Lung (tissue), 12 donors: ENCODE results near the gene ASTN1. TPM values are rescaled to one million over a fixed set of nuclear protein-coding genes. Genes with fewer than 3 reads are reported as not detected.

Source experiments
- ATAC-seq: fragments of 200-7000 bp; cut with Tn5 transposase; one replicate; pipeline ENCODE4 v1.9.1; 2020; ENCODE audit warnings: moderate number of reproducible peaks; ENCODE audit not compliant: insufficient read depth, low FRiP score
- DNase-seq, 3 donors: peaks; one replicate each; pipeline ENCODE4 v3.0.0-alpha.2; 2013 to 2017
- H3K27ac ChIP-seq, 2 donors: one replicate each; pipeline ENCODE4 v1.5.1; 2013; ENCODE audit warnings: mild to moderate bottlenecking in 2 of 2, moderate library complexity in 2 of 2, control low read depth in 1 of 2, inconsistent platforms in 1 of 2, low read depth in 1 of 2, low read length in 1 of 2
- H3K27me3 ChIP-seq, 3 donors: one replicate each; pipeline ENCODE4 v1.5.1; 2013; ENCODE audit warnings: low read length in 2 of 3; ENCODE audit not compliant: control insufficient read depth in 3 of 3, insufficient read depth in 3 of 3
- H3K36me3 ChIP-seq, 4 donors: one replicate each; pipeline ENCODE4 v1.5.1; 2013; ENCODE audit warnings: low read length in 4 of 4, mild to moderate bottlenecking in 1 of 4, moderate library complexity in 1 of 4; ENCODE audit not compliant: control insufficient read depth in 4 of 4, insufficient read depth in 4 of 4
- H3K4me1 ChIP-seq, 5 donors: one replicate each; pipeline ENCODE4 v1.5.1; 2013; ENCODE audit warnings: low read length in 5 of 5, mild to moderate bottlenecking in 2 of 5, moderate library complexity in 1 of 5; ENCODE audit not compliant: control insufficient read depth in 5 of 5, insufficient read depth in 5 of 5
- H3K4me3 ChIP-seq: one replicate; pipeline ENCODE4 v1.5.1; 2013; ENCODE audit warnings: mild to moderate bottlenecking, control low read depth, moderate library complexity
- H3K9ac ChIP-seq, 2 donors: one replicate each; pipeline ENCODE4 v1.5.1; 2013; ENCODE audit warnings: low read length in 2 of 2, control low read depth in 1 of 2; ENCODE audit not compliant: insufficient read depth in 1 of 2
- H3K9me3 ChIP-seq, 4 donors: one replicate each; pipeline ENCODE4 v1.5.1; 2013; ENCODE audit warnings: low read length in 3 of 4, mild to moderate bottlenecking in 1 of 4, moderate library complexity in 1 of 4; ENCODE audit not compliant: control insufficient read depth in 4 of 4, insufficient read depth in 3 of 4
- CTCF ChIP-seq: IDR thresholded peaks from 2 replicates; pipeline ENCODE4 v1.5.1; 2012; ENCODE audit warnings: mild to moderate bottlenecking; ENCODE audit errors: control extremely low read depth, extremely low read depth
- whole genome bisulfite sequencing, 2 donors: extraction: QIAGEN DNeasy Blood & Tissue Kit; methylation state at CpG; one replicate each; pipeline ENCODE4 v1.1.7; 2013; 5-methylcytosine and 5-hydroxymethylcytosine counted together
- polyA plus RNA-seq, 2 donors: library from polyadenylated mRNA; stranded (reverse); fragments of 200-250 nt; gene quantifications; one replicate each; pipeline ENCODE4 v1.2.1, GENCODE V29; 2013
- total RNA-seq, 2 donors: library from RNA; depleted of rRNA in 1 of 2; stranded (reverse); fragments of >200 nt in 1 of 2; gene quantifications; one replicate each; pipeline ENCODE4 v1.2.1, GENCODE V29; 2014 to 2021
- donor health status: control.
- donor health status: control.
- donor health status: Bipolar disorder and iron deficiency.
- donor health status: healthy.
- donor health status: DM: yes; HTN: yes; CAD: no.

ASTN1 gene
- total and polyA plus RNA-seq, 4 donors, result 0.03 to 3.6 (median 0.08) TPM

GRCh38 chr1:176866011-176866714 lies 298.3 kb downstream of the ASTN1 start:
- TF ChIP-seq CTCF, result no peak
- Histone ChIP-seq H3K9me3 (no peaks in the 10 kb centered on the region), H3K4me3 (no peak overlapping the region), H3K27me3 (no peaks in the 10 kb centered on the region), H3K9ac (no peak overlapping the region), H3K36me3 (no peaks in the 10 kb centered on the region), H3K27ac (no peak overlapping the region), H3K4me1 (peaks cover 0 to 1% (median 0%) of the 10 kb centered on the region in 5 donors)
- no peak for ATAC-seq
- DNase-seq, result no peak
- WGBS, 2 donors, result 79 to 93% methylated on average over 1 of the region's 1 CpG

- WGBS, 2 donors, result 93 to 96% methylated on average over 9 of the region's 9 CpGs
These were observed 300.3 kb downstream of the ASTN1 start for GRCh38 chr1:176864211-176864610.

GRCh38 chr1:176863613-176864012 lies 300.9 kb downstream of the ASTN1 start:
- WGBS, 2 donors, result 78 to 84% methylated on average over 4 of the region's 4 CpGs
- no peak for TF ChIP-seq CTCF
- Histone ChIP-seq H3K4me3 (no peak overlapping the region), H3K9me3 (no peaks in the 10 kb centered on the region), H3K27me3 (no peaks in the 10 kb centered on the region), H3K4me1 (peaks cover 0 to 1% (median 0%) of the 10 kb centered on the region in 5 donors), H3K27ac (no peak overlapping the region), H3K9ac (no peak overlapping the region), H3K36me3 (no peaks in the 10 kb centered on the region)
- no peak for DNase-seq
- ATAC-seq, result no peak

More at GRCh38 chr1:176864211-176864610, 300.3 kb downstream of the ASTN1 start:
- H3K4me3 ChIP-seq, result no peak overlapping the region
- peaks cover 0 to 1% (median 0%) of the 10 kb centered on the region in 5 donors for H3K4me1 ChIP-seq
- H3K27me3 ChIP-seq, result no peaks in the 10 kb centered on the region
- no peak for ATAC-seq
- H3K27ac ChIP-seq, result no peak overlapping the region
- no peak for DNase-seq
- TF ChIP-seq CTCF, result no peak
- no peaks in the 10 kb centered on the region for H3K36me3 ChIP-seq
- no peak overlapping the region for H3K9ac ChIP-seq
- no peaks in the 10 kb centered on the region for H3K9me3 ChIP-seq

DNA sequence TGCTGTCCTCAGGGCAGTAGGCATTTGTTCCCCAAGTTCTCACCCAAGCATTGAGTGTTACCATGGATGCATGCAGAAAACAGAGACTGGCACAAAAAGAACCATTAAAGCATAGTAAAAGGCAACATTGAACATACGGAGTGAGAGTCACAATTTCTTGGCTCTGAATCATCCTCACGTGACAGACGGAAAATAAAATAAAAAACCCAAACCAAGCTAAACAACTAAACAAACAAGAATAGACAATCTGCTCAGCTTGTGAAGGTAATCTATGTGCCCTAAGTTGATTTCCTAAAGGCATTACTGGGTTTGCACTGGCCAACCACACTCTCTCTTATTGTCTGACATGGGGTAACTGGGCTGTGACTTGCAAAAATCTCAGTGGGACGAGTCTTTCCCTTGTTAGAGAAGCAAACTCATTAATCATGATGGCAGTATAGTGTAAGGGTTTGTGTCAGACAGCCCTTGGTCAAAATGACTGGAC lies 306.0 kb downstream of the ASTN1 start:
- Histone ChIP-seq H3K4me3 (no peak overlapping the region), H3K9me3 (no peaks in the 10 kb centered on the region), H3K9ac (no peak overlapping the region), H3K36me3 (no peaks in the 10 kb centered on the region), H3K27me3 (peaks cover 0 to 3% (median 0%) of the 10 kb centered on the region in 3 donors), H3K27ac (no peak overlapping the region), H3K4me1 (peaks cover 0 to 6% (median 3%) of the 10 kb centered on the region in 5 donors)
- WGBS, 2 donors, result 62 to 77% methylated on average over 4 of the region's 4 CpGs
- DNase-seq (no peak), ATAC-seq (no peak)
- TF ChIP-seq CTCF, result no peak
